Parathyroid adenoma (tissue), 2 donors: ENCODE results near the gene MET.

Experiments
- H2AFZ ChIP-seq: fragments of 300-600 bp; sonication (generic); one replicate; pipeline ENCODE4 v1.7.0; 2017; ENCODE audit warnings: antibody characterized with exemption, mild to moderate bottlenecking
- H3K27ac ChIP-seq: fragments of 300-600 bp; sonication (generic); one replicate; pipeline ENCODE4 v1.7.0; 2017
- H3K27me3 ChIP-seq: fragments of 300-600 bp; sonication (generic); one replicate; pipeline ENCODE4 v1.7.0; 2017; ENCODE audit warnings: low read length; ENCODE audit not compliant: control insufficient read depth, insufficient read depth
- H3K36me3 ChIP-seq: fragments of 300-600 bp; sonication (generic); one replicate; pipeline ENCODE4 v1.7.0; 2017; ENCODE audit warnings: low read length; ENCODE audit not compliant: control insufficient read depth, insufficient read depth
- H3K4me1 ChIP-seq: fragments of 300-600 bp; sonication (generic); one replicate; pipeline ENCODE4 v1.7.0; 2017; ENCODE audit warnings: control low read depth
- H3K4me2 ChIP-seq: fragments of 300-600 bp; sonication (generic); one replicate; pipeline ENCODE4 v1.7.0; 2017; ENCODE audit warnings: low read length
- H3K4me3 ChIP-seq: fragments of 300-600 bp; sonication (generic); one replicate; pipeline ENCODE4 v1.7.0; 2017; ENCODE audit warnings: low read depth, low read length
- H3K79me2 ChIP-seq: fragments of 300-600 bp; sonication (generic); one replicate; pipeline ENCODE4 v1.7.0; 2017; ENCODE audit warnings: control low read depth
- H3K9ac ChIP-seq: fragments of 300-600 bp; sonication (generic); one replicate; pipeline ENCODE4 v1.7.0; 2017; ENCODE audit warnings: mild to moderate bottlenecking
- H3K9me3 ChIP-seq: fragments of 300-600 bp; sonication (generic); one replicate; pipeline ENCODE4 v1.7.0; 2017; ENCODE audit warnings: low read length; ENCODE audit not compliant: control insufficient read depth
- TF ChIP-seq, protein P1 (sequence below): fragments of 300-600 bp; sonication (generic); IDR thresholded peaks from one replicate; pipeline ENCODE4 v1.7.0; 2017; ENCODE audit warnings: antibody characterized with exemption, mild to moderate bottlenecking
- donor health status: primary hyperparathyroidism.

MET gene

GRCh38 chr7:116692401-116693308, 20.7 kb downstream of the MET start:
- Histone ChIP-seq H2AFZ (no peak overlapping the region), H3K79me2 (no peaks in the 10 kb centered on the region), H3K27me3 (no peaks in the 10 kb centered on the region), H3K9me3 (no peaks in the 10 kb centered on the region), H3K27ac (no peak overlapping the region), H3K36me3 (no peaks in the 10 kb centered on the region), H3K4me3 (no peak overlapping the region), H3K4me2 (no peak overlapping the region), H3K4me1 (no peaks in the 10 kb centered on the region), H3K9ac (no peak overlapping the region)
- TF ChIP-seq, protein P1, sequence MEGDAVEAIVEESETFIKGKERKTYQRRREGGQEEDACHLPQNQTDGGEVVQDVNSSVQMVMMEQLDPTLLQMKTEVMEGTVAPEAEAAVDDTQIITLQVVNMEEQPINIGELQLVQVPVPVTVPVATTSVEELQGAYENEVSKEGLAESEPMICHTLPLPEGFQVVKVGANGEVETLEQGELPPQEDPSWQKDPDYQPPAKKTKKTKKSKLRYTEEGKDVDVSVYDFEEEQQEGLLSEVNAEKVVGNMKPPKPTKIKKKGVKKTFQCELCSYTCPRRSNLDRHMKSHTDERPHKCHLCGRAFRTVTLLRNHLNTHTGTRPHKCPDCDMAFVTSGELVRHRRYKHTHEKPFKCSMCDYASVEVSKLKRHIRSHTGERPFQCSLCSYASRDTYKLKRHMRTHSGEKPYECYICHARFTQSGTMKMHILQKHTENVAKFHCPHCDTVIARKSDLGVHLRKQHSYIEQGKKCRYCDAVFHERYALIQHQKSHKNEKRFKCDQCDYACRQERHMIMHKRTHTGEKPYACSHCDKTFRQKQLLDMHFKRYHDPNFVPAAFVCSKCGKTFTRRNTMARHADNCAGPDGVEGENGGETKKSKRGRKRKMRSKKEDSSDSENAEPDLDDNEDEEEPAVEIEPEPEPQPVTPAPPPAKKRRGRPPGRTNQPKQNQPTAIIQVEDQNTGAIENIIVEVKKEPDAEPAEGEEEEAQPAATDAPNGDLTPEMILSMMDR: no peak

DNA sequence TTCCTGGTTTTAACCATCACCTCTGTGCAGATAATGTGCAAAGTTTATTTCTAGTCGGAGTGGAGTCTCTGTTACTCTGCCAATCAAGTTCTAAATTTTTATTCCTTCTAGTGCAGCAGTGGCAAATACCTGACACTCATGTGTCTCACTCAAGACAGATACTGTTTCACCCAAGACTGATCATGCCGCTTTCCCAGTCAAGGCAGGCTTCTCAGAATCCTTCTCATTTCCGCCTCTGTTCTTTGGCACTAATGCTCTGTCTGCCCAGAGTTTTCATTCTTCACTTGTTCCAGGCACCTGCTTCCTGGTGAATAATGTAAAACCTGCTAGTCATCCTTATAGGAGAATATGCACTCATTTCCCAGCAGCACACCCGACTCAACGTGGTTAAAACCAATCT, 24.7 kb downstream of the MET start:
- Histone ChIP-seq H3K9me3 (no peaks in the 10 kb centered on the region), H2AFZ (no peak overlapping the region), H3K4me3 (no peak overlapping the region), H3K27me3 (no peaks in the 10 kb centered on the region), H3K4me1 (no peaks in the 10 kb centered on the region), H3K79me2 (no peaks in the 10 kb centered on the region), H3K36me3 (no peaks in the 10 kb centered on the region), H3K9ac (no peak overlapping the region), H3K27ac (no peak overlapping the region), H3K4me2 (no peak overlapping the region)
- TF ChIP-seq, protein P1: no peak

DNA sequence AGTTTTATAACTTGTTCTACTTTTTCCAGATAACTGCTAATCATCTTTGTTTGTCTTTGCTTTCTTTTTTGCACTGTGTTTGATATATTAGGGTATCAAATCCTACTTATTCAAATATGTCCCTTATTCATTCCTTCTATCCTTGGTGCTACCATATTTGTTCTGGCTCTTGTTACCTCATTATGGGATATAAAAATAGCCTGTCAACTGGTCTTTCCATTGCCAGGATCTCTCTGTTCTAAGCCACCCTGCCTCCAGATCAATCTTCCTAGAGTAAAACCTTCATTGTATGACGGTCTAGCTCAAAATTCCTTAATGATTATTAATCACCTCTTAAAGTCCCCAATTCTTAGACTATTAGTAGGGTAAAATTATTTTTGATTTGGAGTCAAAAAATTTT, 25.2 kb downstream of the MET start:
- Histone ChIP-seq H3K36me3 (no peaks in the 10 kb centered on the region), H3K9me3 (no peaks in the 10 kb centered on the region), H3K9ac (no peak overlapping the region), H3K79me2 (no peaks in the 10 kb centered on the region), H3K4me1 (no peaks in the 10 kb centered on the region), H3K27me3 (no peaks in the 10 kb centered on the region), H3K27ac (no peak overlapping the region), H3K4me2 (no peak overlapping the region), H2AFZ (no peak overlapping the region), H3K4me3 (no peak overlapping the region)
- TF ChIP-seq, protein P1: no peak

DNA sequence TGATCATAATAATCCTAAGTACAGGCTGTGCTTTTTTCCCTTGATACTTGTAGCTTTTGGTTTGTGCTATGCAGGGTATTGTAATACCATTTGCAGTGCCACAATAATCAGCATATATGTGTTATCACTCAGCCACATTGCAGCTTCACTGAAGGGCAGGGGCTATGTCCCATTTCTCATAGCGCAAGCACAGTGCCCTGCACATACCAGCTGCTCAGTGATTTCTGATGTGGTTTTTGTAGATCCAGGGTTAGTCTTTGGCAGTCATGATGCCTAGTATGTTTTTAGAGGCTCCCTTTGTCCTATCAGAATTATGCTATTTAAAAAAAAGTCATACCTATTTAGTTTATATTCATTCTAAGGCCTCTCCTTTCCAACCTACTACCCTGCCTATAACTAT, 25.8 kb downstream of the MET start:
- H3K4me1 ChIP-seq: no peaks in the 10 kb centered on the region
- no peaks in the 10 kb centered on the region for H3K27me3 ChIP-seq
- no peak overlapping the region for H3K4me2 ChIP-seq
- H2AFZ ChIP-seq: no peak overlapping the region
- H3K9me3 ChIP-seq: no peaks in the 10 kb centered on the region
- no peaks in the 10 kb centered on the region for H3K36me3 ChIP-seq
- no peak overlapping the region for H3K4me3 ChIP-seq
- H3K79me2 ChIP-seq: no peaks in the 10 kb centered on the region
- TF ChIP-seq, protein P1: no peak
- no peak overlapping the region for H3K9ac ChIP-seq
- H3K27ac ChIP-seq: no peak overlapping the region

DNA sequence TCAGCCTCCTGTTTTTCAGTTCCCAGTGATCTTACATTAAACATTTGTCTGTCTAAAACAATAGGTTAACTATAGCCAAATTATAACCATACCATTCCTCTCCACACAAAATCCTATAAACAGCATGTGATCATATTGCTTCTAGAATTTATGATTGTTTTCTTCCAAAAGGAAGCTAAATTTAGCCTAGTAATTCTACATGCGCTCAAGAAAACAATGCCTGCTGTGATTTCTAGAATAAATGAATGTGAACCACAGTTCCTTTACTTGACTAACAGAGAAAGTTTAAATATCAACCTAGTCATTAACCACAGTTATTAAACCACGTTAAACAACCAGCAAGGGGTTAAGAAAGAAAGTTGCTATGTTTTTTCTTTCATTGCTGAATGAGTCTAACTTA, 26.4 kb downstream of the MET start:
- Histone ChIP-seq H3K4me2 (no peak overlapping the region), H3K4me1 (no peaks in the 10 kb centered on the region), H3K27me3 (no peaks in the 10 kb centered on the region), H3K79me2 (no peaks in the 10 kb centered on the region), H3K36me3 (no peaks in the 10 kb centered on the region), H3K4me3 (no peak overlapping the region), H2AFZ (no peak overlapping the region), H3K9me3 (no peaks in the 10 kb centered on the region), H3K27ac (no peak overlapping the region), H3K9ac (no peak overlapping the region)
- TF ChIP-seq, protein P1: no peak
